Keratinocyte (primary cell): ENCODE results near the gene A4GALT. TPM values are rescaled to one million over a fixed set of nuclear protein-coding genes. Genes with fewer than 3 reads are reported as not detected.

Experiments used
- DNase-seq: peaks from one replicate; pipeline ENCODE4 v3.0.0-alpha.2; 2011; ENCODE audit warnings: low read depth, missing footprints, low spot score
- FAIRE-seq: peaks from 2 replicates; lab custom pipeline; 2011; peaks lifted over from hg19 to GRCh38; lab: Jason Lieb, UNC
- H2AFZ ChIP-seq: 2 replicates; pipeline ENCODE4 v1.6.0; 2012; ENCODE audit warnings: low read length, control low read depth, inconsistent platforms; ENCODE audit not compliant: control insufficient read depth
- H3K27ac ChIP-seq: 2 replicates; pipeline ENCODE4 v1.5.1; 2011; ENCODE audit warnings: low read length; ENCODE audit not compliant: control insufficient read depth, insufficient read depth
- H3K27me3 ChIP-seq: 3 replicates; pipeline ENCODE4 v1.6.0; 2011; ENCODE audit warnings: low read length; ENCODE audit not compliant: control insufficient read depth, insufficient read depth; ENCODE audit errors: extremely low read depth
- H3K36me3 ChIP-seq, 2 experiments: 2 replicates in 1 of 2; 3 replicates in 1 of 2; pipeline ENCODE4 v1.5.1; 2011; ENCODE audit warnings: low read length in 2 of 2, mild to moderate bottlenecking in 1 of 2; ENCODE audit not compliant: control insufficient read depth in 2 of 2, insufficient read depth in 2 of 2; ENCODE audit errors: extremely low read depth in 1 of 2
- H3K4me1 ChIP-seq: 3 replicates; pipeline ENCODE4 v1.5.1; 2011; ENCODE audit warnings: low read length; ENCODE audit not compliant: control insufficient read depth, insufficient read depth; ENCODE audit errors: extremely low read depth
- H3K4me2 ChIP-seq: 3 replicates; pipeline ENCODE4 v1.6.0; 2011; ENCODE audit warnings: low read depth, low read length; ENCODE audit not compliant: control insufficient read depth, insufficient read depth; ENCODE audit errors: extremely low read depth
- H3K4me3 ChIP-seq, 3 experiments: fragments of 200-600 bp in 1 of 3; sonication (generic) in 1 of 3; 2 replicates in 2 of 3; 3 replicates in 1 of 3; pipeline ENCODE4 v1.5.1; 2011 to 2016; ENCODE audit warnings: low read length in 3 of 3, mild to moderate bottlenecking in 3 of 3, control low read depth in 2 of 3, inconsistent platforms in 1 of 3, low read depth in 1 of 3, mixed read lengths in 1 of 3, mixed run types in 1 of 3, moderate library complexity in 1 of 3; ENCODE audit not compliant: control insufficient read depth in 2 of 3, insufficient read depth in 2 of 3; ENCODE audit errors: extremely low read depth in 1 of 3
- H3K79me2 ChIP-seq: 2 replicates; pipeline ENCODE4 v1.6.0; 2012; ENCODE audit warnings: low read length; ENCODE audit not compliant: control insufficient read depth, insufficient read depth
- H3K9ac ChIP-seq: 3 replicates; pipeline ENCODE4 v1.6.0; 2011; ENCODE audit warnings: low read length; ENCODE audit not compliant: control insufficient read depth, insufficient read depth; ENCODE audit errors: extremely low read depth
- H3K9me1 ChIP-seq: 3 replicates; pipeline ENCODE4 v1.6.0; 2011; ENCODE audit warnings: low read length; ENCODE audit not compliant: control insufficient read depth, insufficient read depth; ENCODE audit errors: extremely low read depth
- H3K9me3 ChIP-seq: 2 replicates; pipeline ENCODE4 v1.5.1; 2012; ENCODE audit warnings: low read depth, low read length; ENCODE audit not compliant: control insufficient read depth
- H4K20me1 ChIP-seq: 3 replicates; pipeline ENCODE4 v1.6.0; 2011; ENCODE audit warnings: low read length; ENCODE audit not compliant: control insufficient read depth, insufficient read depth; ENCODE audit errors: extremely low read depth
- CTCF ChIP-seq, 3 experiments: IDR thresholded peaks in 1 of 3; conservative IDR thresholded peaks in 1 of 3; optimal IDR thresholded peaks in 1 of 3; 2 replicates in 2 of 3; 3 replicates in 1 of 3; pipeline versions ENCODE3 to v1.5.1; 2011; ENCODE audit warnings: low read length in 3 of 3, mild to moderate bottlenecking in 3 of 3, moderate library complexity in 2 of 3, control low read depth in 1 of 3, inconsistent platforms in 1 of 3; ENCODE audit not compliant: insufficient read depth in 2 of 3; ENCODE audit errors: extremely low read depth in 1 of 3
- EZH2 ChIP-seq: IDR thresholded peaks from one replicate; pipeline ENCODE4 v1.6.1; 2012; ENCODE audit warnings: inconsistent platforms, mild to moderate bottlenecking, low read length, moderate library complexity
- dilution Hi-C: fragments of 300-500 bp; cut with MboI; formaldehyde crosslinking; loops from one replicate; pipeline ENCODE4 v1.7.0; 2020; ENCODE audit warnings: low sequenced_read_pairs; ENCODE audit not compliant: extremely low pct_ligation_motif_present
- polyA plus RNA-seq, 5 experiments: library from polyadenylated mRNA; depleted of rRNA in 3 of 5; stranded (reverse) in 3 of 5; stranded (forward) in 1 of 5; unstranded in 1 of 5; fragments of >200 nt; gene quantifications; 1 replicate in 1 of 5; 2 replicates in 3 of 5; 3 replicates in 1 of 5; pipeline versions ENCODE4 v1.2.1 to v1.2.3, GENCODE V29; 2011 to 2012; ENCODE audit warnings: missing spikeins in 2 of 5, low read depth in 1 of 5, low replicate concordance in 1 of 5

Gene A4GALT
- polyA plus RNA-seq, 1 donor (not counting 4 experiments of a cell fraction or from before 2014, with no cell fraction given), result 1.6 TPM

GRCh38 chr22:42664976-42665831, 55.5 kb downstream of the A4GALT start:
- Histone ChIP-seq H3K27ac (no peak overlapping the region), H3K36me3 (no peaks in the 10 kb centered on the region)
- FAIRE-seq, result no peak

GRCh38 chr22:42661985-42662831, 58.5 kb downstream of the A4GALT start:
- Histone ChIP-seq H3K9me3 (no peaks in the 10 kb centered on the region), H3K4me2 (peak overlapping the region; percentile 82), H3K4me3 (peak overlapping the region; percentile 44 to 71 (median 65)), H3K4me1 (peaks cover 6% of the 10 kb centered on the region), H3K9ac (peak overlapping the region; percentile 61), H3K36me3 (no peaks in the 10 kb centered on the region), H3K27me3 (no peaks in the 10 kb centered on the region), H2AFZ (peak overlapping the region; percentile 95), H3K79me2 (no peaks in the 10 kb centered on the region), H4K20me1 (no peaks in the 10 kb centered on the region), H3K27ac (no peak overlapping the region), H3K9me1 (no peaks in the 10 kb centered on the region)
- TF ChIP-seq CTCF (optimal IDR thresholded peaks at IDR 0.05 in 1 of 3, IDR thresholded peaks at IDR 0.05 in 1 of 3, conservative IDR thresholded peaks at IDR 0.05 in 1 of 3; ENCODE audit: extremely low read depth in 1 of 3, insufficient read depth in 2 of 3, low read length in 3 of 3) (peak; percentile 71 to 88 (median 80)), EZH2 (no peak)
- no peak for FAIRE-seq
- dilution Hi-C loops, result no loop called here
- no peak for DNase-seq

More at GRCh38 chr22:42664976-42665831, 55.5 kb downstream of the A4GALT start:
- Histone ChIP-seq H3K4me2 (no peak overlapping the region), H4K20me1 (no peaks in the 10 kb centered on the region), H3K4me1 (peaks cover 6% of the 10 kb centered on the region), H2AFZ (no peak overlapping the region), H3K4me3 (no peak overlapping the region), H3K9me1 (no peaks in the 10 kb centered on the region), H3K9ac (no peak overlapping the region), H3K79me2 (no peaks in the 10 kb centered on the region), H3K27me3 (no peaks in the 10 kb centered on the region), H3K9me3 (no peaks in the 10 kb centered on the region)
- TF ChIP-seq EZH2 (no peak), CTCF (optimal IDR thresholded peaks at IDR 0.05 in 1 of 3, IDR thresholded peaks at IDR 0.05 in 1 of 3, conservative IDR thresholded peaks at IDR 0.05 in 1 of 3; ENCODE audit: extremely low read depth in 1 of 3, insufficient read depth in 2 of 3, low read length in 3 of 3) (no peak)
- DNase-seq, result no peak
- dilution Hi-C loops, result no loop called here
